GM19328 (cell line): ENCODE data around the gene MYMK.

ENCODE experiments used
- ATAC-seq: cut with Tn5 transposase; IDR thresholded peaks from one replicate; pipeline ENCODE4 v1.9.1; 2021; ENCODE audit warnings: mild to moderate bottlenecking, moderate library complexity; ENCODE audit not compliant: unreplicated experiment

MYMK gene

GRCh38 chr9:133536080-133536479 lies 11.3 kb upstream of the MYMK start:
- no peak for ATAC-seq

DNA sequence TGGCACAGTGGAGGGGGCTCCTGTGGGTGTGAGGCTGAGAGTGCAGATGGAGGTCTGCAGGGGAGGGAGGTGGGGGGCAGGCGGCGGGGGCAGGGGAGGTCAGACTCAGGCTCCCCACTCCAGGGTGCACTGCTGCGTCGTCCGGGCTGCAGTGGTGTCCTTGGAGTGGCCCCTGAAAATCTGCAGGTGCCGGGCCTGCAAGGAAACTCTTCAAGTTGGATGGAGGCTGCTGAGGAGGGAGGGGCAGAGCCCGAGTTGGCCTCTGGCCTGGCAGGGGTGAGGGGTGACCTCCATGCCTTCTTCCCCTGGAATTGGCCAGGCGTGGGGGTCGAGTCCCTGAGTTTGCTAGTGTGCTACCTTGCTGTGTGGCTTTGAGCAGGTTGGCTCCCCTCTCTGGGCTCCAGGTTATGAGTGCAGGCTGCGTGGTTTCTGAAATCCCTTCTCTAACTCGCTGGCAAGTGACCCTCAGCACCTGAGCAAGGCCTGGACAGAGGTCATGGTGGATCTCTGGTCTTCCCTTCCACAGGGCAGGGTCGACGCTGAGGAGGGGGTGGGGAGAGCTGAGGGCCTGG lies 10.6 kb upstream of the MYMK start:
- ATAC-seq: no peak

- no peak for ATAC-seq
Observed at GRCh38 chr9:133534346-133535291, 9.9 kb upstream of the MYMK start, which contains the start of gene ADAMTSL2. Gene ADAMTSL2, plus strand, starts transcription at chr9:133534704. Its CDS starts 2,009 bp downstream, at chr9:133536713.

DNA sequence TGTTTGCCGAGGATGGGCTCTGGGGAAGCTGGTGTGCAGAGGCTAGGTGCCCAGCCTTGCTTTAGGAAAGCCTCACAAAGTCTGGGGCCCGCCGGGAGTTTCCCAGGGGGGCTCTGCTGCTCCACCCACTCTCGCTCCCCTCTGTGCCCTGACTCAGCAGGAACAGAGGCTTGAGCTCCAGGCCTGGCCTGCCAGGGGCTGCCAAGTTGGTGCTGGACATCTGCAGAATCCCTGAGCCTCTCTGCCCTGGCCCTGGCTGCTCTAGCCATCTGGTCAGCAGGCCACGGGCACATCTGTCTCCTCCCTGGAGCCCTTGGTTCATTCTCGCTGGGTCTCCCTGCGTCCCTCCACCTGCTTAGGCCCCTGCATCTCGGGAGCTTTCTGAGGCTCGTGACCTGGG lies 9.1 kb upstream of the MYMK start:
- no peak for ATAC-seq

- no peak for ATAC-seq
Observed at GRCh38 chr9:133532937-133533668, 8.3 kb upstream of the MYMK start.

- ATAC-seq: no peak
Observed at GRCh38 chr9:133531293-133531692, 6.5 kb upstream of the MYMK start.

GRCh38 chr9:133529874-133530273 lies 5.1 kb upstream of the MYMK start:
- no peak for ATAC-seq

DNA sequence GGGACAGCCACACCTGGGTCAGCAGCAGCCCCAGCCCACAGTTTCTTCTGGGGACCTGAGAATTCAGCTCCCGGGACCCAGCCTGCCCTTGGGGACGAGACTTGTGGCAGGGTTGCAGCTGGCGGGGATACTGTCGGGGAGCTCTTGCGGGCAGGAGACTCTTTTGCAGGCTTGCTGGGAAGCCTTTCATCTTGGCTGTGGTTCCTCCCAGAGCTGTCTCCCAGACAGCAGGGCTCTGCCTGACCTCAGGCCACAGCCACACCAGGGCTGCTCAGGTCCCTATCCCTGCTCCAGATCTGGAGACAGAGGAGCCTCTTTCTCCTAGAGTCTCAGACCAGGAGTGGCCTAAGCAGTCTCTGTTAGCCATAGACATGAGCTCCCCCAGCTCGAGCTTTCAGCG lies 4.7 kb upstream of the MYMK start:
- no peak for ATAC-seq

GRCh38 chr9:133528876-133529241 lies 4.1 kb upstream of the MYMK start:
- no peak for ATAC-seq

DNA sequence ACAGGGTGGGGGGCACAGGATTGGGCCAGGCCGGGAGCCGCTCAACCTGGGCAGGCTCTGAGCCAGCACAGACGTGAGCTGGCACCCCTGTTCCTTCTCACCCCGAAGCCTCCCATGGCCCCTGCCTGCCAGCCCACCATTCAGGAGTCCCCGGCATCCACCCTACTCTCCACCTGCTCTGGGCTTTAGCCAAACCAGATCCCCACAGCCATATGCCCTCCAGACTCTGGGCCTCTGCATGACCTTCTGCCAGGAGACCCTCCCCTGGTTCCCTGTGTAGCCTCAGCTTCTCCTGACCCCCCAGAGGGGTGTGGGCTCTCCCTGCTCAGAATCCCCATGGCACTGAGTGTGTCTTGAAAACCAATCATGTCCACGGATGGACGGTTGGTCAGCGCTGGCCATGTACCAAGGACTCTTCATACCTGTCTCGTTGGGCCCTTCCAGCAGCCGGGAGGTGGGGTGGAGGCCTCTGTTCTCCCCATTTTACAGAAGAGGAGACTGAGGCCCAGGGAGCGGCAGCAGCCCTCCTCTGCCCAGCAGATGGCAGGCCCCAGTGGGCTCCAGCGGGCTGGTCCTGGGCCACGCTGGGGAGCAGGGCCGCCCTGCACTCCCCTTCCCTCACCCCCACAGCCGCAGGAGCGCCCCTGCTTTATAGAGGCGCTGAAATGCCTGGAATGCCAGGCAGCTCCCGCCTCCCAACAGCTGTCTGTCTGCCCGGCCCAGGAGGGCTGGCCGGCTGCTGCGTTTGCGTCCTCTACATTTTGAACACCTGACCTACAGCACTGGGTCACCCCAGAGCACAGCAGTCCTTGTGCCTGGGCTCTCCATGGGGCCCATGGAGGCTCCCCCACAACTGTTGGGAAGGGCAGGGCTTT lies 3.5 kb upstream of the MYMK start:
- no peak for ATAC-seq

DNA sequence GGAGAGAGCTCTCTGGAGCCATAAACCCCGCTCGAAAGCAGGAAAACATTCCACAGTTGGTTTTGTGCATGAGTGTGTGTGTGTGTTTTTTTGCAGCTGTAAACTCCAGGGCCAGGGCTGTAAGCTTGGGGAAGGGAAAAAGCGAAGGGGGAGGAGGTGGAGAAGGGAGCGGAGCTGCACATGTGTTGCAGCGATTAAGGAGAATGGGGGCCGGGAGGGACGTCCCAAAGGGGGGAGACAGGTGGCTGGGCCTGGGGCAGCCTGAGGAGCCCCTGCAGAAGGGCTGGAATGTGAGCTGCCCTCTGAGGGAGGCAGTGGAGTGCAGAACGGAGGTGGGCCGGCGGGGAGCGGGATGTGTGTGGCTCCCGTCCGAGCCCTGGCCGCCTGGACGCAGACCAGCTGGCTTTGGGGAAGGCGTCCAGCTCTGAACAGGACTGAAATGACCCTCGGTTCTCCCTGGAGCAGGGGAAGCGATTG lies 2.7 kb upstream of the MYMK start:
- no peak for ATAC-seq

DNA sequence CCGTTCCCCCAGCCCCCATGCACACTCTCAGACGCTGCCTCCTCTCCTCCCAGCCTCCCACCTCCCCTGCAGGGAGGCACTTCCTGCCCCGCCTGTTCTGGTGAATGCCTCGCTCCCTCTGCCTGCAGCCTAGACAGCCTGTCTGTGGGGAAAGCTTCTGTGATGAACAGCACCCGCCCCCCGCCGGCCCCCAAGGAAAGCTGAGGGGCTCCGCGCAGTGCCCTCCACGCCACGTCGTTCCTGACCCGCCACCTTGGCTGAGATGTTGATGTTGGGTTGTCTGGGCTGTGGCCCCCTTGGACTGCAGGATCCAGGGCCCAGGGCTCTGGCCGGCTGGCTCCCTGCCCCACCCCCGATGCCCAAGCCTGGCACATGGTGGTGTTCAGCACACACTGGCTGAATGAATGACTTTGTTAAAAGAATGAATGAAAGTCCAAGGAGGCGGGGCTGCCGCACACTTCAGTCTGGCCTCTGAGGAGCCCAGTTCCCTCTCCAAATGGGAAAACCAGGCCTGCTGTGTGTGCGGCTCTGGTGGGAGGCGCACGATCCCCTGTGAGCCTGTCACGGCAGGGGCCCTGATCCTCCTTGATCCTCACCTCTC lies 2.1 kb upstream of the MYMK start:
- ATAC-seq: no peak

DNA sequence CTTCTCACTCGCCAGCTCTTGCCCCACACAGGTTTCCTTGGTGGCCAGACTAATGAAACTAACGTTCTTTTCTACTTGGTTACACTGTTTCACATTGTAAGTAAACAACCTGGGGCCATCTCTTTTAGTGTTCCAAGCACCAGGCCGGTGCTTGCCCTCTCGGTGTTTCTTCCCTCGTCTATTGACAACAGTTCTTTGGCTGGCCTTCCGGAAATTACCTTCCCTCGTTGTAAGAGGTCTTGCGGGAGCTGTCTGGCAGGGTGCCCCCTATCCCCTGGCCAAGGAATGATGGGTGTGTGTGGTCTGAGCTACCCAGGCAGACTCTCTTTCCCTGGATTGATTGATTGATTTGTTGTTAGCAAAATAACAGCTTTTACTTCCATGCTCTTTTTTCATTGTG lies 918 bp upstream of the MYMK start:
- no peak for ATAC-seq

GRCh38 chr9:133524146-133524545 lies 613 bp downstream of the MYMK start:
- ATAC-seq: no peak

DNA sequence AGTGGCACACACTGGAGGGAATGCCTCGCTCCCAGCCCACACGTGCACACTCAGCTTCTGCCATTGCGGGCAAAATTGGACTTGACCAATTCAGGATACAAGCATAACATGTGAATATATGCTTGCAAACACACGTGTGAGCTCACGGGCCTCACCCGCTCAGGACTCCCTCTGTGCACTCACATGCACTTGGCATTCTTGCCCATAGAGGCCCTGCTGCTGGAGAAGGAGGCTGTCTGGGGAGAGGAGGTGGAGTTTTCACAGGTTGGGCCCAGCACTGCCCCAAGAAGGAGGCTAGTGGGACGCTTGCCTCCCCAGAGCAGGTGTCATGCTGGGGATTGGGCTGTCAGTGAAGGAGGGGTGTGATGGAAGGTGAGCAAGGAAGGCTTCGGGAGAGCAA lies 1.7 kb downstream of the MYMK start:
- no peak for ATAC-seq

GRCh38 chr9:133522073-133522910 lies 2.5 kb downstream of the MYMK start:
- ATAC-seq: no peak

GRCh38 chr9:133521122-133522072 lies 3.4 kb downstream of the MYMK start:
- no peak for ATAC-seq

DNA sequence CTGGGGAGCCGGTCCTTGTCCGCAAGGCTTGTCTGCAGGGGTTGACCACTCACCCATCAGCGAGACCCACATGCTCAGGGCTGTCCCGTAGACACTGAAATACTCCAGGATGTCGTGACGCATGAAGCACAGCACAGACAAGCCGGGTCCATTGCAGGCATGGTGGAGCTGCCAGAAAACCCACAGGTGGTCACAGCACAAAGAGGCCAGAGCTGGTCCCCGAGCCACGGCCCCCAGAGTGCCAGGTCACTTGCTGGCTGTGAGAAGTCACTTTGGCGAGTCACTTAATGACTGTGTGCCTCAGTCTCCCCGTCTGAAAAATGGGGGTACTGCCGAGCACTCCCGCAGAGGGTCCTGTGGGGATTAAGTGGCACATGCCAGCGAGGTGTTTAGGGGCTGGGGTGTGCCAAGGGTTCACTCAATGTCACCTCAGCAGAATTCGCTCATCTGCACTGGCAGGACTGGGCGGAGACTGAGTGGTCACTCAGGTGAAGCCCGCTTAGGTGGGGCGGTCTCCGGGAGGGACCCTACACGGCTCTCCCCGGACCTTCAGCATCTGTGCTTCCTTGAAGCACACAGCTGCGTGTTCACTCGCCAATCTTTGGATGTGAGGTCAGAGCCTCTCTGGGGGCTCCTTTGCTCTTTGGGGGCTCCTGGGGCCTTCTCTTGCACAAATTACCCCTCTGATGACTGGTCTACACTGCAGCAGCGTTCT lies 4.5 kb downstream of the MYMK start:
- ATAC-seq: no peak
